OCI-LY1 (cell line): ENCODE measurements around the gene APBB1IP.

Source experiments
- EZH2 ChIP-seq: fragments of 200-600 bp; sonication (generic), shearing (Covaris generic); IDR thresholded peaks from 2 replicates; pipeline ENCODE4 v1.8.0; 2017; ENCODE audit warnings: borderline replicate concordance, mixed run types, mild to moderate bottlenecking, antibody characterized with exemption, low read length, moderate library complexity, mixed read lengths
- TF ChIP-seq, protein P1 (sequence below): fragments of 200-600 bp; sonication (generic), shearing (Covaris generic); IDR thresholded peaks from 2 replicates; pipeline ENCODE4 v1.5.1; 2017; ENCODE audit warnings: mild to moderate bottlenecking, antibody characterized with exemption, low read length, moderate library complexity, mixed read lengths

GRCh38 chr10:26528715-26529393, 90.7 kb downstream of the APBB1IP start:
- TF ChIP-seq, protein P1, sequence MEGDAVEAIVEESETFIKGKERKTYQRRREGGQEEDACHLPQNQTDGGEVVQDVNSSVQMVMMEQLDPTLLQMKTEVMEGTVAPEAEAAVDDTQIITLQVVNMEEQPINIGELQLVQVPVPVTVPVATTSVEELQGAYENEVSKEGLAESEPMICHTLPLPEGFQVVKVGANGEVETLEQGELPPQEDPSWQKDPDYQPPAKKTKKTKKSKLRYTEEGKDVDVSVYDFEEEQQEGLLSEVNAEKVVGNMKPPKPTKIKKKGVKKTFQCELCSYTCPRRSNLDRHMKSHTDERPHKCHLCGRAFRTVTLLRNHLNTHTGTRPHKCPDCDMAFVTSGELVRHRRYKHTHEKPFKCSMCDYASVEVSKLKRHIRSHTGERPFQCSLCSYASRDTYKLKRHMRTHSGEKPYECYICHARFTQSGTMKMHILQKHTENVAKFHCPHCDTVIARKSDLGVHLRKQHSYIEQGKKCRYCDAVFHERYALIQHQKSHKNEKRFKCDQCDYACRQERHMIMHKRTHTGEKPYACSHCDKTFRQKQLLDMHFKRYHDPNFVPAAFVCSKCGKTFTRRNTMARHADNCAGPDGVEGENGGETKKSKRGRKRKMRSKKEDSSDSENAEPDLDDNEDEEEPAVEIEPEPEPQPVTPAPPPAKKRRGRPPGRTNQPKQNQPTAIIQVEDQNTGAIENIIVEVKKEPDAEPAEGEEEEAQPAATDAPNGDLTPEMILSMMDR, result no peak
- no peak for TF ChIP-seq EZH2
